Activated T-cell treated with anti-CD3 and anti-CD28 coated beads for 24 hours (primary cell): ENCODE data around the gene RUVBL1.

Experiments used
- DNase-seq: peaks from one replicate; pipeline ENCODE4 v3.0.0-alpha.2; 2020; ENCODE audit warnings: low read depth

The RUVBL1 gene

GRCh38 chr3:128133273-128133883, 9.8 kb upstream of the RUVBL1 start:
- no peak for DNase-seq

- DNase-seq: no peak
These were observed 8.5 kb upstream of the RUVBL1 start for GRCh38 chr3:128131897-128132646.

GRCh38 chr3:128128251-128128650, 4.6 kb upstream of the RUVBL1 start:
- DNase-seq: no peak

GRCh38 chr3:128127236-128127635, 3.6 kb upstream of the RUVBL1 start:
- DNase-seq: no peak

- DNase-seq: no peak
These were observed 465 bp downstream of the RUVBL1 start for GRCh38 chr3:128123156-128123537.

GRCh38 chr3:128122013-128122412, 1.6 kb downstream of the RUVBL1 start:
- DNase-seq: no peak

GRCh38 chr3:128113817-128114794, 9.5 kb downstream of the RUVBL1 start:
- no peak for DNase-seq

GRCh38 chr3:128112357-128112968, 11.1 kb downstream of the RUVBL1 start:
- no peak for DNase-seq

GRCh38 chr3:128111147-128111546, 12.5 kb downstream of the RUVBL1 start:
- DNase-seq: no peak

- no peak for DNase-seq
These were observed 15.8 kb downstream of the RUVBL1 start for GRCh38 chr3:128107834-128108233.

GRCh38 chr3:128103136-128103676, 20.4 kb downstream of the RUVBL1 start:
- no peak for DNase-seq

- DNase-seq: no peak
These were observed 23.0 kb downstream of the RUVBL1 start for GRCh38 chr3:128100638-128101037.

GRCh38 chr3:128100161-128100560, 23.5 kb downstream of the RUVBL1 start:
- no peak for DNase-seq

GRCh38 chr3:128098234-128098633, 25.4 kb downstream of the RUVBL1 start:
- DNase-seq: no peak

- peak; percentile 69 for DNase-seq
These were observed 28.3 kb downstream of the RUVBL1 start for GRCh38 chr3:128095222-128095703.

- no peak for DNase-seq
These were observed 29.1 kb downstream of the RUVBL1 start for GRCh38 chr3:128094295-128095151.

- DNase-seq: no peak
These were observed 32.0 kb downstream of the RUVBL1 start for GRCh38 chr3:128091586-128091985.

GRCh38 chr3:128089135-128089534, 34.5 kb downstream of the RUVBL1 start:
- no peak for DNase-seq

- no peak for DNase-seq
These were observed 39.0 kb downstream of the RUVBL1 start for GRCh38 chr3:128084675-128085021.

GRCh38 chr3:128083980-128084674, 39.5 kb downstream of the RUVBL1 start:
- no peak for DNase-seq
